Cerebellar nuclear complex (tissue), 1 donor: Measurements from ENCODE around the gene SHB.

Experiments used
- DNase-seq, 2 experiments: peaks; one replicate each; lab custom pipeline; 2025; lab: John Stamatoyannopoulos, UW

Gene SHB

GRCh38 chr9:38088006-38088925 is 19.2 kb upstream of the SHB start:
- no peak for DNase-seq

- DNase-seq: no peak
Observed at GRCh38 chr9:38086496-38086895, 17.5 kb upstream of the SHB start.

GRCh38 chr9:38085308-38085707 is 16.3 kb upstream of the SHB start:
- no peak for DNase-seq

GRCh38 chr9:38084556-38084880 is 15.5 kb upstream of the SHB start:
- no peak for DNase-seq

GRCh38 chr9:38083858-38084555 is 15.0 kb upstream of the SHB start:
- no peak for DNase-seq

DNA sequence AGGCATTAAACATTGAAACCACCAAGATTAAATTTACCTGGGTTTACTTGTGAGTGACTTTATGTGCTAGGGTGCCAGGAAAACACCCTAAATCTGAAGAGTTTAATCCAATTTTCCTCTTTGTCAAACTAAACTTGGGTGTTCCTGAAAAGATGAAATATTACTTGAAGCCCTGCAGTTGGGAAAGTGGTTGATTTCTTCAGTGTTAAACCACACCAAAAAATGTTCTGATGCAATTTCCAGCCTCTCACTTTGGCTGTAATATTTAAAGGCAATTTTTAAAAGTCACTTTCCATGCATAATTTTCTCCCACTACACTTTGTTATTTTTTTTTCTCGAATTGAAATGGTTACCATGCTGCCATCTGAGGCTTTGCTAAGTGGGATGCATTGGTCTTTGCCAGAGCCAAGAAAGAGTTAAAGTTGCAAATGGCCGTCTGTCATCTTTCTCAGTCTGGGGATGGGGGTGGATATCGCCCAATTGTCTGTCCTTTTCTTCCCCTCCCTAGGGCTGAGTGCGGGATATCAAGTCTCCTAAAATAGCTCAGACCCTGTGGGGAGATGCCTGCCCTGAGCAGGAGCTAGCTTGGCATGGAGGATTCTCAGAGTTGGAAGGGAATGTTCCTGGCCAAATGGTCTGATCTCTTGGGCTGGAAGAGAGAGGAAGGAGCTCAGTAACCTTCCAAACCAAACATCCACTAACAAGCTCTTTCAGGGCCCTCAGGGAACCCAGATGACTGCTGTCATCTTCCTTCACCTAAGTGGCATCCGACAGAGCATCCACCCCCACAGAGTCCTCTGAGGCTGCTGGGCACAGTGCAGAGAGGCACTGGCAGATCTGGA is 13.6 kb upstream of the SHB start:
- DNase-seq: no peak

- DNase-seq: no peak
Observed at GRCh38 chr9:38081356-38082108, 12.5 kb upstream of the SHB start.

GRCh38 chr9:38079461-38080031 is 10.5 kb upstream of the SHB start:
- no peak for DNase-seq

GRCh38 chr9:38075272-38075671 is 6.2 kb upstream of the SHB start:
- DNase-seq: no peak

DNA sequence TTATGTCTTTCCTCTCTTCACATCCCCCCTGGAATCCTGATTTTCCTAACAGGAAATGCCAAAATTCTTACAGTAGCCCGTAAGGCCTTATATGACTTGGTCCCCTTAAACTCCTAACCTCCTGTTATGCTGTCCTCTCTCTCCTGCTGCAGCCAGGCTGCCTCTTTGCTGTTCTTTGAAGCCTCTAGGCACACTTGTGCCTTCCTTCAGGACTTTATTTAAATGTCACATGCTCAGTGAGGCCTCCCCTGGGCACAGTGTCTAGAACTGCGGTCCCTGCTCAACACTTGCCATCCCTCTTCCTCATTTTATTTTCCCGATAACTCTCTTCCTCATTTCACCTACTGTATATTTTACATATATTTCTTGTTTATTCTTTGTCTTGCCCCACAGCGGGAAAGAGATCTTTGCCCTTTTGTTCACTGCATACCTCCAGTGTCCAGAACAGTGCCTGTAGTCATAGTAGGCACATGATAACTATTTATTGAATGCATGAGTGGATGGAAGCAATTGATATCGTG is 5.5 kb upstream of the SHB start:
- no peak for DNase-seq

DNA sequence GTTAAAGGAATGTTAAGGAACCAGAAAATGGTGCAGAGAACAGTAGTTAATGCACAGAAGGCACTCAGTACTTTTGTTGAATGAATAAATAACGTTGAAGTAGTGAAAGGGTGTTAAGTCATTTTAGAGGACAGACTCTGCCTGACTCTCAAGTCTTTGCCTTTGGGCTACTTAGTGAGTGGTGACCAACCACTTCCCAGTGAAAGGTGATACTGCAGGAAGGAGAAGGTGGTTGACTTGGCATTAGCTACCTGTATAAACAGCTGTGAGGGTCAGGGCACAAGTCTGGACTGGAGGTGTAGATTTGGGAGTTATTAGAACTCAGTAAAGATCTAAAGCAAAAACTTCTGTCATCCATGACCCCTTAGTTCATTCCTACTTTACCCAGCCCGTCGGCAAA is 4.9 kb upstream of the SHB start:
- no peak for DNase-seq

DNA sequence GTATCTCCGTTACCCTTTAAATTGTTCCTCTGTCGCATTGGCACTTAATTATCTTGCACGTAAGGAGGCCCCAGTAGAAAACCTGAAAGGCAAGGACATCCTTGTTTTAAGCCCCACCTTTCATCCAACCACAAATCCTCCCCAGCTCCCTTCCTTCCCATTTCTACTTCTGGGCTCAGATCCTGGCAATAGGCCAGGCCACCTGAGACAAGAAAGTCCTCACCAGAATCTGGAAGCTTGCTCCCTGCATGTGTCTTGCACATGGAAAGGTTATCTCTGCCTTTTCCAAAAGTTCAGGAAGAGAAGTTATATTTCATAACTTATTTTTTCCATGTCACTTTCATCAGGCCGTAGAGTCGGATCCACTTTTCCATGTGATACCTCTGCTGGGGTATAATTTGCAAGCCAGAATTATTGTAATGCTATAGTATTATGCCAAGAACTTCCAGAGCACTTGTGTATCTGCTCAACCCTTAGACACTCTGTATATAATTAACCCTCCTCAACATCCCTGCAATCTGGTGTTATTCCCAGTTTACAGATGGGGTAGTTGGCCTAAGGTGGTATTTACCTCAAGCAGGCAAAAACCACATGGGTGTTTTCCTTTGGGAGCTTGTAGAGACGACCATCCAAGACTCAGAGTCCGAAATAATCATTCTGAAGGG is 2.6 kb upstream of the SHB start:
- no peak for DNase-seq

DNA sequence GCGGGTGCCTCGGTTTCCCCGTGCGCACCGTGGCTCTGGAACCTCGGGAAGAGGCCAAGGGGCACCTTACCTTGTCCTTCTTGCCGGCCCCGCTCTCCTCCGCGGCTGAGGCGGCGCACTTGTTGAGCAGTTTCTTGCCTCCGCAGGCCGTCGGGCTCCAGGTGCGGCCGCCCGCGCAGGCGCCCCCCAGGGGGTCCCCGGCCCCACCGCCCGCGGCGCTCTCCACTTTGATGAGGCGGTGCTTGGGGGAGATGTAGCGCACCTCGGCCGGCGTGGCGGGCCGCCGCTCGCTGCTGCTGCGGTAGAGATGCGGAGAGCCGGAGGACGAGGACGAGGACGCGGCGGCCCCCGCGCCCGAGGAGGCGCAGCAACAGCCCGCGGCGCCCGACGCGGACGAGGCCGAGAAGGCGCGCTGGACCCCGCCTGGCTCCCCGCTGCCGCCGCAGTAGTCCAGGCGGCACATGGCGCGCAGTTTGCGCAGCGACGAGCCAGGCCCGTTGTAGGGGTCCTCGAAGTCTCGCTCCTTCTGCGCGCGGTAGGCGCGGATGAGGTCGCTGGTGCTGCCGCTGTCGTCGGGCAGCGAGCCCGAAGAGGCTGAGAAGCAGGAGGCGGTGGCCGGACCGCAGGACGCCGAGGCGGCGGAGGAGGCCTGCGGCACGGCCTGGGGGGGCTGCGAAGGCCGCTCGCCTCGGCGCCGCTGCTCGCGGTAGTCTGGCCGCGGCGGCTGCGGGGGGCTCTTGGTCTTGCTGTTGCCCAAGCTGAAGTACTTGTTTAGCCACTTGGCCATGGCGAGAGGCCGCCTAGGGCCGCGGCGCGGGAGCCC is 957 bp downstream of the SHB start:
- DNase-seq: no peak

GRCh38 chr9:38066914-38067858 is 1.8 kb downstream of the SHB start:
- DNase-seq: no peak

DNA sequence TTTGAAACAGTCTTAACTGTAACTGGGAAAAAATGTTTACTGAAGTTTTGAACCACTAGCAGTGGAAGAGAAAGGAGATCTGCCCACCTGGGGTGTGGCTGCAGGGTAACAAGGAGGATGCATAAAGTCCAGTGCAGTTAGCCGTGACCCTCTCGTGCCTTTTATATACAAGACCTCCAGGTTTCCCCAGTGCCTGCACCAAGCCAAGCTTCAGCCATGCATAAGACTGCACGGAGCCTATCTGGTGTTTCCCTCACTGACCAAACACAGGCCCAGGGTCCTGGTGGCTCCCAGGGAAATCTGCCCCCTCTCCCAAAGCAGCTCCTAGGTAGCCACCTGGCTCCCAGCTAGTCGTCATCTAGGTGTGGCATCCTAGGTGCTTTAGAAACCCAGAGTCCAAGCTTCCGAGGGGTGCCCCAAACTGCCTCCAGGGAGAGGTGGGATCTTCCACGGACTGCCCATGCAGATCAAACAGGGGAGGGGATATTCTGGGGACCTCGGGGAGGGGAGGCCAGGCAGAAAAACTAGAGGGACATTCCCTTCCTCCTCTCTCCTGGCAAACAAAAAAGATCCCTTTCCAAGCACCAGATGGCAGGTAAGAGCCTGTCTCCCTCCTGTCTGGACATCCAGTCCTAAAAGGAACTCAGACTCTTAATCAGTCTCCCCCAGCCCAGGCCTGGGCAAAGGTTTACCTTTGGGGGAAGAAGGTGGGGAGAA is 2.7 kb downstream of the SHB start:
- DNase-seq: no peak

GRCh38 chr9:38065369-38066075 is 3.5 kb downstream of the SHB start:
- no peak for DNase-seq

GRCh38 chr9:38064842-38065368 is 4.1 kb downstream of the SHB start:
- DNase-seq: no peak
